Thymus (tissue), 11 donors: ENCODE measurements around the gene TNS3. TPM values are rescaled to one million over a fixed set of nuclear protein-coding genes. Genes with fewer than 3 reads are reported as not detected.

ENCODE experiments used
- DNase-seq, 9 donors: peaks; one replicate each; pipeline ENCODE4 v3.0.0-alpha.2; 2013; ENCODE audit warnings: low spot score in 9 of 9, low read depth in 6 of 9, missing footprints in 1 of 9
- H3K27ac ChIP-seq, 2 donors: one replicate each; pipeline ENCODE4 v1.5.1; 2013; ENCODE audit warnings: control low read depth in 1 of 2, low read depth in 1 of 2, low read length in 1 of 2, mild to moderate bottlenecking in 1 of 2, moderate library complexity in 1 of 2
- H3K27me3 ChIP-seq, 2 donors: one replicate each; pipeline ENCODE4 v1.5.1; 2013; ENCODE audit warnings: low read length in 1 of 2; ENCODE audit not compliant: control insufficient read depth in 2 of 2, insufficient read depth in 1 of 2
- H3K36me3 ChIP-seq, 2 donors: one replicate each; pipeline ENCODE4 v1.5.1; 2013; ENCODE audit warnings: low read length in 1 of 2, mild to moderate bottlenecking in 1 of 2, moderate library complexity in 1 of 2; ENCODE audit not compliant: control insufficient read depth in 2 of 2, insufficient read depth in 2 of 2
- H3K4me1 ChIP-seq, 2 donors: one replicate each; pipeline ENCODE4 v1.5.1; 2013; ENCODE audit warnings: low read length in 2 of 2; ENCODE audit not compliant: control insufficient read depth in 2 of 2, insufficient read depth in 2 of 2
- H3K4me3 ChIP-seq, 2 donors: one replicate each; pipeline ENCODE4 v1.5.1; 2013; ENCODE audit warnings: low read length in 2 of 2, control low read depth in 1 of 2, mild to moderate bottlenecking in 1 of 2
- H3K9me3 ChIP-seq, 2 donors: one replicate each; pipeline ENCODE4 v1.5.1; 2013; ENCODE audit warnings: low read length in 1 of 2, mild to moderate bottlenecking in 1 of 2; ENCODE audit not compliant: control insufficient read depth in 2 of 2, insufficient read depth in 1 of 2
- WGBS: extraction: QIAGEN DNeasy Blood & Tissue Kit; methylation state at CpG from one replicate; pipeline ENCODE4 v1.1.7; 2013; 5-methylcytosine and 5-hydroxymethylcytosine counted together
- polyA plus RNA-seq: library from polyadenylated mRNA; stranded (reverse); fragments of 200-250 nt; gene quantifications from one replicate; pipeline ENCODE4 v1.2.3, GENCODE V29; 2013
- total RNA-seq: library from RNA; stranded (reverse); fragments of 120-200 nt; gene quantifications from one replicate; pipeline ENCODE4 v1.2.4, GENCODE V29; 2013
- donor health status: healthy.

The TNS3 gene
- total and polyA plus RNA-seq, 2 donors = 5.9 to 6.2 TPM

GRCh38 chr7:47489624-47490023, 92.3 kb downstream of the TNS3 start:
- Histone ChIP-seq H3K4me1 (peaks cover 0 to 7% of the 10 kb centered on the region in 2 donors), H3K27ac (no peak overlapping the region)

GRCh38 chr7:47488969-47489342, 93.0 kb downstream of the TNS3 start:
- Histone ChIP-seq H3K9me3 (peaks cover 0 to 8% of the 10 kb centered on the region in 2 donors), H3K4me3 (no peak overlapping the region), H3K36me3 (no peaks in the 10 kb centered on the region), H3K4me1 (peaks cover 0 to 2% of the 10 kb centered on the region in 2 donors), H3K27ac (no peak overlapping the region), H3K27me3 (no peaks in the 10 kb centered on the region)
- no peak for DNase-seq
- 94% methylated on average over 8 of the region's 8 CpGs for WGBS

More at GRCh38 chr7:47489624-47490023, 92.3 kb downstream of the TNS3 start:
- no peaks in the 10 kb centered on the region for H3K27me3 ChIP-seq
- H3K9me3 ChIP-seq = peaks cover 0 to 3% of the 10 kb centered on the region in 2 donors
- no peaks in the 10 kb centered on the region for H3K36me3 ChIP-seq
- 91% methylated on average over 7 of the region's 7 CpGs for WGBS
- H3K4me3 ChIP-seq = no peak overlapping the region
- no peak for DNase-seq

GRCh38 chr7:47488201-47488968, 93.5 kb downstream of the TNS3 start:
- H3K4me3 ChIP-seq = no peak overlapping the region
- no peak overlapping the region for H3K27ac ChIP-seq
- H3K9me3 ChIP-seq = peaks cover 0 to 8% of the 10 kb centered on the region in 2 donors
- H3K27me3 ChIP-seq = no peaks in the 10 kb centered on the region
- DNase-seq = no peak
- no peaks in the 10 kb centered on the region for H3K36me3 ChIP-seq
- WGBS = 95% methylated on average over 12 of the region's 12 CpGs
- H3K4me1 ChIP-seq = no peaks in the 10 kb centered on the region

- H3K36me3 ChIP-seq = no peaks in the 10 kb centered on the region
- H3K4me1 ChIP-seq = peaks cover 3 to 15% of the 10 kb centered on the region in 2 donors
- H3K9me3 ChIP-seq = peaks cover 0 to 8% of the 10 kb centered on the region in 2 donors
- H3K4me3 ChIP-seq = no peak overlapping the region
- no peak overlapping the region for H3K27ac ChIP-seq
- H3K27me3 ChIP-seq = no peaks in the 10 kb centered on the region
- 92% methylated on average over 9 of the region's 9 CpGs for WGBS
- no peak for DNase-seq
Observed at GRCh38 chr7:47485640-47486435, 96.1 kb downstream of the TNS3 start.

- H3K27ac ChIP-seq = no peak overlapping the region
- no peak for DNase-seq
- no peaks in the 10 kb centered on the region for H3K27me3 ChIP-seq
- H3K36me3 ChIP-seq = no peaks in the 10 kb centered on the region
- H3K9me3 ChIP-seq = peaks cover 0 to 8% of the 10 kb centered on the region in 2 donors
- peaks cover 5 to 23% of the 10 kb centered on the region in 2 donors for H3K4me1 ChIP-seq
- 97% methylated on average over 17 of the region's 17 CpGs for WGBS
- H3K4me3 ChIP-seq = no peak overlapping the region
Observed at GRCh38 chr7:47484923-47485639, 96.8 kb downstream of the TNS3 start.

- Histone ChIP-seq H3K36me3 (no peaks in the 10 kb centered on the region), H3K27ac (no peak overlapping the region), H3K4me3 (no peak overlapping the region), H3K9me3 (peaks cover 0 to 8% of the 10 kb centered on the region in 2 donors), H3K4me1 (peaks cover 10 to 29% of the 10 kb centered on the region in 2 donors), H3K27me3 (no peaks in the 10 kb centered on the region)
- 88% methylated on average over 7 of the region's 7 CpGs for WGBS
- no peak for DNase-seq
Observed at GRCh38 chr7:47484457-47484856, 97.5 kb downstream of the TNS3 start.

GRCh38 chr7:47483604-47484273, 98.2 kb downstream of the TNS3 start:
- Histone ChIP-seq H3K9me3 (peaks cover 0 to 8% of the 10 kb centered on the region in 2 donors), H3K4me1 (peaks cover 10 to 36% of the 10 kb centered on the region in 2 donors), H3K36me3 (no peaks in the 10 kb centered on the region), H3K27ac (no peak overlapping the region), H3K27me3 (no peaks in the 10 kb centered on the region), H3K4me3 (no peak overlapping the region)
- no peak for DNase-seq
- 93% methylated on average over 16 of the region's 16 CpGs for WGBS

- Histone ChIP-seq H3K36me3 (no peaks in the 10 kb centered on the region), H3K27ac (no peak overlapping the region), H3K4me1 (peaks cover 10 to 40% of the 10 kb centered on the region in 2 donors), H3K4me3 (no peak overlapping the region), H3K27me3 (no peaks in the 10 kb centered on the region), H3K9me3 (peaks cover 0 to 8% of the 10 kb centered on the region in 2 donors)
- DNase-seq = no peak
- 57% methylated on average over 15 of the region's 15 CpGs for WGBS
Observed at GRCh38 chr7:47482013-47482875, 99.7 kb downstream of the TNS3 start.
